ENCODE data around the gene CDH16. TPM values are rescaled to one million over a fixed set of nuclear protein-coding genes. Genes with fewer than 3 reads are reported as not detected.
A peak's percentile ranks its signal among the peaks of the same experiment; 100 is the strongest.

CDH16 gene
- total and polyA plus RNA-seq, 2 of the 13 experiments (the other 11 are each of a cell fraction or from before 2014, with no cell fraction given) = 2.7 to 3.9 TPM

DNA sequence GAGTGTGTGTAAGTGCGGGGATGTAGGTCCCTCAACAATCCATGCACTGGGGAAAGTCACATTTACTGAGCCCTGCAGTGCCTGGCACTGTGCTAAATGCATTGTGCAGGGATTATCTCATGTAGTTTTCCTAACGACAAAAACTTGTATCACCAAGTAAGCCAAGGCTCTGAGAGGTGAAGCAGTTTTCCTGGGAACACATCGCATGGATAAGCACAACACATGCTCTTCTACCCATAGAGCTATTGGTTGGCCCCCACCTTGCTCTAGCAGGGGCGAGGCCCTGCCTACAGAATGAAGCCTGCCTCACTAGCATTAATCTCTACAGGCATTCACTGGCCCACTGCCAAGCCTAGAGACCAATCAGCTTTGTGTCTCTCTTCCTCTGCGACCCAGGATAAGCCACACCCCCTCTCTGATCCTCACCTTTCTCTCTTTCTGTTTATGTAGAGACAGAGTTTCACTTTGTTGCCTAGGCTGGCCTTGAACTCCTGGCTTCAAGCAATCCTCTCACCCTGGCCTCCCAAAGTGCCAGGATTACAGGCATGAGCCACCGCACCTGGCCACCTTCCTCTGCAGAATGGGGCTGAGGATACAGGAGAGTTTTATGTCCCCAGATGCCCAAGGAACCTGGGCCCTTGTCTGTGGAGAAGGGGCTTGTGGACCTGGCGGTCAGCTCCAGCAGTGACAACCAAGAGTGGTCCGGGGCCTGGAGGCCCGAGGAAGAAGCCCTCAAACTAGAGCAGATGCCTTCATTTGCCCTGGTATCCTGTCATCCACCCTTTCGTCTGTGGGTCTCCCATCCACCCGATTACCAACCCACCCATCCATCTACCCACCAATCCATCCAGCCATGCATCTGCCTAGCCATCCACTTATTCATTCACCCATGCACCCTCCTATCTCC lies 12.8 kb downstream of the CDH16 start (continued):
- TF ChIP-seq ZHX2 (IDR thresholded peaks at IDR 0.05; ENCODE audit: low read depth) (no peak), ZHX2 (CRISPR knock-in tag; IDR thresholded peaks at IDR 0.05; ENCODE audit: borderline replicate concordance) (0 out of 2 replicates have a peak, but pooled peaks have one; percentile 31), ZGPAT (CRISPR knock-in tag; IDR thresholded peaks at IDR 0.05) (peak; percentile 67), MIXL1 (CRISPR knock-in tag; IDR thresholded peaks at IDR 0.05) (peak; percentile 75; the same call in 1 of the 2 replicates), SALL1 (CRISPR knock-in tag; IDR thresholded peaks at IDR 0.05) (peak; percentile 77), SIN3A (IDR thresholded peaks at IDR 0.05; ENCODE audit: borderline replicate concordance, low read depth, low read length) (no peak), HDAC2 (CRISPR knock-in tag; IDR thresholded peaks at IDR 0.05) (peak; percentile 95), ZNF234 (CRISPR knock-in tag; conservative IDR thresholded peaks at IDR 0.05) (no peak), ZHX1 (CRISPR knock-in tag; IDR thresholded peaks at IDR 0.05; ENCODE audit: low read depth) (no peak), NCOA2 (CRISPR knock-in tag; IDR thresholded peaks at IDR 0.05) (peak; percentile 84), NFRKB (IDR thresholded peaks at IDR 0.05) (no peak), HNF1A (IDR thresholded peaks at IDR 0.05; ENCODE audit: low read depth) (no peak; the same call in 1 of the 2 replicates), HNF1A (CRISPR knock-in tag; IDR thresholded peaks at IDR 0.05; ENCODE audit: borderline replicate concordance) (peak; percentile 79; the same call in 1 of the 2 replicates)

Measured in HepG2 (cell line).